Measurements from ENCODE around the gene ARMC5. TPM values are rescaled to one million over a fixed set of nuclear protein-coding genes. Genes with fewer than 3 reads are reported as not detected.
"Not testable (repeated sequence)": the region's sequence is repeated elsewhere in the genome, so short reads cannot be mapped to it uniquely, and the experiment has no call there.

The ARMC5 gene
- polyA plus RNA-seq, 6 donors from 2014 or later = 4.2 to 8.2 (median 6.1) TPM

- no peaks in the 10 kb centered on the region for H3K36me3 Mint-ChIP-seq
- peaks cover 14 to 47% (median 46%) of the 10 kb centered on the region in 3 donors for H3K27me3 Mint-ChIP-seq
- DNase-seq = no peak
- peaks cover 0 to 6% (median 0%) of the 10 kb centered on the region in 3 donors for H3K4me1 Mint-ChIP-seq
- ATAC-seq (ENCODE audit: low read depth in 2 of 2) = no peak
- peaks cover 0 to 2% (median 0%) of the 10 kb centered on the region in 7 donors for H3K9me3 Mint-ChIP-seq
- H3K27ac Mint-ChIP-seq = no peak overlapping the region
- peak overlapping the region in 1 of 8 donors; percentile 52 for H3K4me3 Mint-ChIP-seq
These were observed 35.5 kb upstream of the ARMC5 start for GRCh38 chr16:31423801-31424200.

GRCh38 chr16:31427441-31428278, 31.6 kb upstream of the ARMC5 start:
- Mint-ChIP-seq H3K27me3 (peaks cover 14 to 39% (median 38%) of the 10 kb centered on the region in 3 donors), H3K4me3 (peak overlapping the region in 7 of 8 donors; percentile 28 to 83 (median 51)), H3K27ac (peak overlapping the region in 1 of 6 donors; percentile 15), H3K4me1 (peaks cover 0 to 6% (median 0%) of the 10 kb centered on the region in 3 donors), H3K36me3 (no peaks in the 10 kb centered on the region), H3K9me3 (no peaks in the 10 kb centered on the region)
- ATAC-seq (ENCODE audit: low read depth in 2 of 2) = peak; percentile 34 to 60
- DNase-seq = peak; percentile 48

GRCh38 chr16:31428279-31428597, 31.1 kb upstream of the ARMC5 start, which contains the start of gene COX6A2:
TSS of gene COX6A2 (minus strand) at chr16:31428360. CDS start at chr16:31428325, 35 bp downstream.
- Mint-ChIP-seq H3K9me3 (no peaks in the 10 kb centered on the region), H3K4me3 (peak within 1 kb of the TSS; percentile 15 to 86 (median 60)), H3K36me3 (no peaks in the 10 kb centered on the region), H3K27ac (peak within 1 kb of the TSS in 1 of 6 donors; percentile 32), H3K27me3 (peaks cover 10 to 33% (median 32%) of the 10 kb centered on the region in 3 donors), H3K4me1 (peaks cover 0 to 6% (median 0%) of the 10 kb centered on the region in 3 donors)
- ATAC-seq (ENCODE audit: low read depth in 2 of 2) = no peak
- no peak for DNase-seq

DNA sequence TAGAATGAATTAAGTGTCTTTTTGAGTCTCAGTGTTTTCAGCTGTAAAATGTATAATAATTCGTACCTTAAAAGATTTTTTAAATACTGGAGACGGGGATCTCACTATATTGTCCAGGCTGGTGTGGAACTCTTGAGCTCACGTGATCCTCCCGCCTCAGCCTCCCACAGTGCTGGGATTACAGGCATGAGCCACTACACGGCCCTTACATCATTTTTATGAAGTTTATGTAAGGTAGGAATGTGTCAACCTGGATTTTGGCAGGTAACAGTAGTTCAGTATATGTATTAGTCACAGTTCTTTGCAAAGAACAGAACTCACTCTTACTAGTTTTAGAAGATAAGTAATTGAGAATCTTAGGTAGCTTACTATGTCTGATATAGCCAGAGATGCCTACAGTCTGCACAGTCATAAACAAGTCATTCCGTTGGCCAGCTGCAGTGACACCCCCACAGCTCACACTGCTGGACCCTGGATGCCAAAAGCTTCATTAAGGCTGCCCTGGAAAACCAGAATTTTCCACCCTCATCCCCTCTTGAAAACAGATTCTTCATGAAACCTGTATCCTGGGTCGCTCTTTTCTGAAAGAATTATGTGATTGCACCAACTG, 30.6 kb upstream of the ARMC5 start:
- ATAC-seq (ENCODE audit: low read depth in 2 of 2) = no peak
- no peaks in the 10 kb centered on the region for H3K36me3 Mint-ChIP-seq
- peaks cover 6 to 28% (median 28%) of the 10 kb centered on the region in 3 donors for H3K27me3 Mint-ChIP-seq
- no peaks in the 10 kb centered on the region for H3K9me3 Mint-ChIP-seq
- DNase-seq = no peak
- peak overlapping the region in 6 of 8 donors; percentile 15 to 86 (median 52) for H3K4me3 Mint-ChIP-seq
- H3K27ac Mint-ChIP-seq = no peak overlapping the region
- H3K4me1 Mint-ChIP-seq = peaks cover 0 to 6% (median 0%) of the 10 kb centered on the region in 3 donors

DNA sequence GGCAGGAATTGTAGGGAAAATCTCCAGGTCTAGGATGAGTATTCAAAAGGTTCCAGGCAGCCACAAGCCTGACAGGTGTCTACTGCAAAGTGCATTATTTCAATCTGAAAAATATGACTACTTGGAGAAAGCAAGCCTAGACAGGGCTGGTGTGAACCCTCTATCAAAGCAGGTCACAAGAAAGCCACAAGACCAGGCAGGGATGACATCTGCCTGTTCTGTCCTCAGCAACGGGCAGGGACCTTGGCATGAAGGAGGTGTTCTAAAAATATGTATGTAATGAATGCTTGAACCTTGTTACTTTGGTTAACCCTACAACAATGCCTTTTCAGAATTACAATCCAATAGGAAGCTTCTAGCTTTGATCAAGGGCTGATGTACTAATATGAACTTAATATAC, 30.0 kb upstream of the ARMC5 start:
- ATAC-seq (ENCODE audit: low read depth in 2 of 2) = no peak
- H3K4me3 Mint-ChIP-seq = no peak overlapping the region
- no peak for DNase-seq
- H3K27me3 Mint-ChIP-seq = peaks cover 6 to 23% (median 22%) of the 10 kb centered on the region in 3 donors
- H3K27ac Mint-ChIP-seq = no peak overlapping the region
- H3K4me1 Mint-ChIP-seq = peaks cover 0 to 6% (median 0%) of the 10 kb centered on the region in 3 donors
- no peaks in the 10 kb centered on the region for H3K9me3 Mint-ChIP-seq
- no peaks in the 10 kb centered on the region for H3K36me3 Mint-ChIP-seq

DNA sequence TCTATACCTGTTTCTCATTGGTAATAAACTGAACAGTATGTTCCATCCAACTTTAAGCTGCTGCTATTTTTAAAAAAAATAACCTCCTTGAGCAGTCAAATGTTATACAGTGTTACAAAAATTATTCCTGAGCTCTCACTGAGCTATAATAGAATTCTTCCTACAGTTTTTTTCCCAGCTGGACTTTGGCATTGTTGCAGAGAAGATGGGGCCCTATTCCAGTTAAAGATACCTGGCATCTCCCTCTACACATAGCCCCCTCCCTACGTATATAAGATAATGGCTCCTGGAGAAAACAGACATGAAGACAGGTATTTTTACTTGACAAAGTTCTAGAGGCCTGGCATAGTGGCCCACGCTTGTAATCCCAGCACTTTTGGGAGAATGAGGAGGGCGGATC, 29.5 kb upstream of the ARMC5 start:
- no peaks in the 10 kb centered on the region for H3K9me3 Mint-ChIP-seq
- DNase-seq = no peak
- H3K27ac Mint-ChIP-seq = no peak overlapping the region
- H3K27me3 Mint-ChIP-seq = peaks cover 6 to 18% (median 18%) of the 10 kb centered on the region in 3 donors
- H3K36me3 Mint-ChIP-seq = no peaks in the 10 kb centered on the region
- no peak for ATAC-seq (ENCODE audit: low read depth in 2 of 2)
- H3K4me3 Mint-ChIP-seq = no peak overlapping the region
- H3K4me1 Mint-ChIP-seq = peaks cover 0 to 6% (median 0%) of the 10 kb centered on the region in 3 donors

DNA sequence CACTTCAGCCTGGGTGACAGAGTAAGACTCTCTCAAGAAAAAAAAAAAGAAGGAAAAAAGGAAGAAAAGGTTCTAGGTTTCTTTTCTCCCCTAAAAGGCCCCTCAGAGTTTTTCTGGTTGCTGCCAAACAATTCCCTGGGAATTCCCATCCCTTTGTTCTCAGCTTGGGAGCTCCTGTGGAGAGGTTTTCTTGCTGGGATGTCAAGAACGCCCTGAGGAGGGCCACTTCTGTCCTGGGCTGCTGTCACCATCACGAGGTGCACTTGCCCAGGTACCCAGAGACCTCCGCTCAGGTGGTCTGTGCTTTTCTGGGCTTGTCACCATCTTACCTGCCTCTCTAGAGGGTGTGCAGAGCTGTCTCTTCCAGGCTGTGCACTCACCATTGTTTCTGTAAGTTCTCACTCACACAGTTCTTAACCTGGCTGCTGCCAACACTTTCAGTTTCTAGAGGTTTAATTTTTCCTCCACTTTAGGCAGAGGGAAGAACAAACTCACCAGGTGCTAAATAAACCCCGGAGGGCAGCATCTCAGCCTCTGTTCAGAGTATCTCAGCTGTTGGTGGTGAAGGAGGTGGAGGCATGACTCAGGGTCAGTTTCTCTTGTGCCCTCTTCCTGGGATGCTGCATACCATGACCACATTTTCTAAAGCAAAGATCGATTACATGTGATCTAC, 28.8 kb upstream of the ARMC5 start:
- H3K9me3 Mint-ChIP-seq = no peaks in the 10 kb centered on the region
- ATAC-seq (ENCODE audit: low read depth in 2 of 2) = no peak
- H3K4me1 Mint-ChIP-seq = peaks cover 0 to 6% (median 0%) of the 10 kb centered on the region in 3 donors
- H3K27ac Mint-ChIP-seq = peak overlapping the region in 2 of 6 donors; percentile 38 to 59
- peaks cover 6 to 11% (median 10%) of the 10 kb centered on the region in 3 donors for H3K27me3 Mint-ChIP-seq
- no peak for DNase-seq
- H3K36me3 Mint-ChIP-seq = no peaks in the 10 kb centered on the region
- no peak overlapping the region for H3K4me3 Mint-ChIP-seq

DNA sequence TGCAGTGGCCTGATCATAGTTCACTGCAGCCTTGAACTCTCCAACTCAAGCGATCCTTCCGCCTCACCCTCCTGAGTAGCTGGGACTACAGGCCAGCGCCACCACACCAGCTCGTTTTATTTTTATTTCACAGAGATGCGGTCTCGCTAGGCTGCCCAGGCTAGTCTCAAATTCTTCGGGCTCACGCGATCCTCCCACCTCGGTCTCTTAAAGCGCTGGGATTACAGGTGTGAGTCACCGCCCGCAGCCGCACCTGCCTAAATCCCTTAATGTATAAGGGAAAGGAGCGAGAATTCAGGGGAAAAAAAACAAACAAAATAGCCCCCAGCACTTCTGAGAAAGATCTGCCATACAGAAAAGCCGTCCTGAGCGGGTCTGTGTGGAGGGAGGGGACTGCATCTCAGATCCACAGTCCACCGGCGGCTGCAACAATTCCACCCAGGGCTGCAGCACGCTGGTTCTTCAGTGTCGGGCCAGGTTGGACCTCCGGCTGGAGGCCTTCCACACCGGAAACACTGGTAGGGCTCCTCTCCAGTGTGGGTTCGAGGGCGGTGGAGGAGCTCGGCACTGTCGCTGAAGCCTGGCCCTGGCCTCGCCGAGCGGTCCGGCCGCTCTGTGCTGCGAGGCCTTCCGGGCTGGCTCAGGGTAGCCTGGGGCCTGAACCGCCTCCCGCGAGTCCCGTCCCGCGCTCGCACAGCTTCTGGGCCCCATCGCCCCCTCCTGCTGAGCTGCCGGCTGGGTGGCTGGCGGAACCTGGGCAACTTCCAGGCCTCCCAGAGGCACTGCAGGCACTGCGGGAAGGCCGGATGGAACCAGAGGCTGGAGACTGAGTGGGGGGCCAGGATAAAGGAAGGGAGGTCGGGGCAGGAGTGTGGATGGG, 23.7 kb upstream of the ARMC5 start:
- DNase-seq = no peak
- peaks cover 13 to 16% (median 14%) of the 10 kb centered on the region in 3 donors for H3K4me1 Mint-ChIP-seq
- ATAC-seq (ENCODE audit: low read depth in 2 of 2) = no peak
- no peaks in the 10 kb centered on the region for H3K9me3 Mint-ChIP-seq
- no peaks in the 10 kb centered on the region for H3K27me3 Mint-ChIP-seq
- H3K4me3 Mint-ChIP-seq = no peak overlapping the region
- no peak overlapping the region for H3K27ac Mint-ChIP-seq
- H3K36me3 Mint-ChIP-seq = no peaks in the 10 kb centered on the region

GRCh38 chr16:31436221-31437045, 22.9 kb upstream of the ARMC5 start:
- no peaks in the 10 kb centered on the region for H3K27me3 Mint-ChIP-seq

DNA sequence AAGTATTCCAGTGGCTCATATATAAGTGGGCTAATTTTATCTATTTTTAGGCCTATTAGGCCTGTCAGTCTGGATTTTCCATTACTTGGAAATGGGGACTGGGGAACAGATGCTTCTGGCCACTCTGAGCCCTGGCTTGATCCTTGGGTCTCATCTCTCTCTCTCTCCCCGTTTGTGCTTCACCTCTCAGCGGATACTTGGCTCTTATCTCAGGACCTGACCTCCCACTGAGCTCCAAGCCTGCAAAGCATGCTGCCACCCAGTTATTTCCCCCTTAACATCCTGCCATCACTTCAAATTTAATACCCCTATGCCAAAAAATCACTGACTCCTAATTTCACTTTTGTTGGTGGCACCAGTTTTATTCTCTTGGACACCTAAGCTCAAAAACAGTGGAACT, 20.9 kb upstream of the ARMC5 start:
- no peaks in the 10 kb centered on the region for H3K36me3 Mint-ChIP-seq
- H3K4me1 Mint-ChIP-seq = peaks cover 18 to 22% (median 22%) of the 10 kb centered on the region in 3 donors
- peak overlapping the region in 1 of 8 donors; percentile 56 for H3K4me3 Mint-ChIP-seq
- H3K27ac Mint-ChIP-seq = peak overlapping the region in 1 of 6 donors; percentile 70
- no peaks in the 10 kb centered on the region for H3K9me3 Mint-ChIP-seq
- DNase-seq = no peak
- ATAC-seq (ENCODE audit: low read depth in 2 of 2) = no peak
- peaks cover 0 to 5% (median 0%) of the 10 kb centered on the region in 3 donors for H3K27me3 Mint-ChIP-seq

More at GRCh38 chr16:31436221-31437045, 22.9 kb upstream of the ARMC5 start:
- no peaks in the 10 kb centered on the region for H3K9me3 Mint-ChIP-seq
- H3K4me1 Mint-ChIP-seq = peaks cover 13 to 16% (median 14%) of the 10 kb centered on the region in 3 donors
- peak overlapping the region in 2 of 6 donors; percentile 10 to 37 for H3K27ac Mint-ChIP-seq
- H3K4me3 Mint-ChIP-seq = no peak overlapping the region
- no peaks in the 10 kb centered on the region for H3K36me3 Mint-ChIP-seq
- DNase-seq (no peak), ATAC-seq (ENCODE audit: low read depth in 2 of 2) (no peak)

DNA sequence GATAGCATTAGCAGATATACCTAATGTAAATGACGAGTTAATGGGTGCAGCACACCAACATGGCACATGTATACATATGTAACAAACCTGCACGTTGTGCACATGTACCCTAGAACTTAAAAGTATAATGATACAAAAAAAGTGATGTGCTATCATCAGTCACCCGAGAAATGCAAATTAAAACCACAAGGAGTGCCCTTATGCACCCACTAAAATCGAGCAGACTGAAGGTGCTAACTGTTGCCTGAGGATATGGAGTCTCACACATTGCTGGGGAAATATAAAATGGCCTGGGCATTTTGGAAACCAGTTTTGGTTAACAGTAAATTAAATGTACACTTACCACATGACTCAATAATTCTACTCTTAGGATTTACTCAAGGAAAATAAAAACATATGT, 20.3 kb upstream of the ARMC5 start:
- not testable (repeated sequence) for DNase-seq, H3K27me3 Mint-ChIP-seq, H3K36me3 Mint-ChIP-seq, H3K27ac Mint-ChIP-seq, H3K9me3 Mint-ChIP-seq
- Mint-ChIP-seq H3K4me3 (peak overlapping the region in 2 of 8 donors; percentile 8 to 42), H3K4me1 (peaks cover 18 to 22% (median 22%) of the 10 kb centered on the region in 3 donors)
- ATAC-seq (ENCODE audit: low read depth in 2 of 2) = peak; percentile 64 to 69

DNA sequence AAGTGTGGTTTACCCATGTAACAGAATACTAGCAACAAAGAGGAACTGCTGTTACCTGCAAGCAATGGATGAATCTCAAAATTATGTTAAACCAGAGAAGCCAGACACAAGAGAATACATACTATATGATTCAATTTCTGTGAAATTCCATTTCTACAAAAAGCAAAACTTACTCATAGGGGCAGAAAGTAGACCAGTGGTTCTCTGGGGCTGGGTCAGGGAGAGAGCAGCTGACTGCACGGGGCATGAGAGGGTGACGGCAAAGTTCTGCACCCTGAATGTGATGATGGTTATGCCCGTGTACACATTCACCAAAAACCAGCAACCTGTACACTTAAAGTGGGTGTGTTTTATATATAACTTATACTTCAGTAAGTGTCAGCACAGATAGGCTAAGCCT, 19.8 kb upstream of the ARMC5 start:
- Mint-ChIP-seq H3K36me3 (no peaks in the 10 kb centered on the region), H3K27ac (no peak overlapping the region), H3K4me1 (peaks cover 18 to 22% (median 22%) of the 10 kb centered on the region in 3 donors), H3K4me3 (peak overlapping the region in 3 of 8 donors; percentile 8 to 42 (median 28)), H3K9me3 (no peaks in the 10 kb centered on the region), H3K27me3 (peaks cover 0 to 5% (median 0%) of the 10 kb centered on the region in 3 donors)
- DNase-seq (no peak), ATAC-seq (ENCODE audit: low read depth in 2 of 2) (no peak)

Data from naive B cell (primary cell).